ENCODE data around the gene CDK2AP2.
"Not testable (repeated sequence)": the region's sequence is repeated elsewhere in the genome, so short reads cannot be mapped to it uniquely, and the experiment has no call there.

CDK2AP2 gene

DNA sequence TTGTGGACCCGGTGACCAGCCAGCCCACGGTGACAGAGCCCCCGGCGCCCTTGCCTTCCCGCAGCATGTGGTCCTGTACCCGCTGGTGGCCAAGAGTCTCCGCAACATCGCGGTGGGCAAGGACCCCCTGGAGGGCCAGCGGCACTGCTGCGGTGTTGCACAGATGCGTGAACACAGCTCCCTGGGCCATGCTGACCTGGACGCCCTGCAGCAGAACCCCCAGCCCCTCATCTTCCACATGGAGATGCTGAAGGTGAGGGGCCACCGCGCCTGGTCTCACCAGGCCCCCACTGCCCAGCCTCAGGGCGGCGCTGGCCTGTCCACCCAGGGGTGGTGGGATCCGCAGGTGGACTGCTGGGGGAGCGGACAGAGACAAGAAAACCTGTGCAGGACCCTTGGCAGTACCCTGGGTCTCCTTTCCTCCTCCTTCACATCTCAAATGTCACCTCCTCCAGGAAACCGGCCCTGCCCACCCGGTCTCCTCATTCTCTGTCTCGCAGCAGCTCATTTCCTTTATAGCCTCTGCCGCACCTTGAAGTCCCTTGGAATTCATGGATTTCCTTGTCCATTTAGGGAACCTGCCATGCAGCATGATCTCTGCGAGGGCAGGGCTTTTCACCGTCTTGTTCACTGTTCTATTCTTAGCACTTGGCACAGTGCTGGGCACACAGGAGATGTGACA is 18.6 kb downstream of the CDK2AP2 start:
- no peak for DNase-seq

GRCh38 chr11:67486481-67487195 is 21.3 kb downstream of the CDK2AP2 start:
- DNase-seq, result no peak

- DNase-seq, result not testable (repeated sequence)
Observed at GRCh38 chr11:67485873-67486361, 22.0 kb downstream of the CDK2AP2 start.

- no peak for DNase-seq
Observed at GRCh38 chr11:67484847-67485311, 23.1 kb downstream of the CDK2AP2 start.

GRCh38 chr11:67483831-67484665 is 23.9 kb downstream of the CDK2AP2 start:
- DNase-seq, result no peak

- peak; percentile 85 for DNase-seq
Observed at GRCh38 chr11:67482827-67483798, 24.8 kb downstream of the CDK2AP2 start, which contains the start of gene AIP. Gene AIP, plus strand, starts transcription at chr11:67483026. Its CDS starts 133 bp downstream, at chr11:67483159.

DNA sequence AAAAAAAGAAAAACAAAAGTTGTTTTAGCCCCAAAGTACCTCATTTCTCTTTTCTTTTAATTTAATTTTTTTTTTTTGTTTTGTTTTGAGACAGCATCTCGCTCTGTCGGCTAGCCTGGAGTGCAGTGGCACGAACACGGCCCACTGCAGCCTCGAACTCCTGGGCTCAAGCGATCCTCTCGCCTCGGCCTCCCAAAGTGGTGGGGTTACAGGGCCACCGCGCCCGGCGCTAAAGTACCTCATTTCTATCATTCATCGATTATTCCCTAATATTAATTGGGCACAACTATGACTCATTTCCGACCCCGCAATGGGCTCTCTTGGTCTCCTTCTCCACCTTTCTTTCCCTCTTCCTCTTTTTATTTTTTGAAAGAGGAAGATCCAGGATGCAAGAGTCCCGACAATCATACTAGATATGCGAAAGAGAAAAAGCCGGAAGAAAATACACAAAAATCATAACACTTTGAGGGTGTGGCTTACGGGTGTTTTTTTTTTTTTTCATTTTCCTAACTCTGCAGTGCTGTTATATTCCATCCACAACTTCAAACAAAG is 25.6 kb downstream of the CDK2AP2 start:
- no peak for DNase-seq

- not testable (repeated sequence) for DNase-seq
Observed at GRCh38 chr11:67477344-67478050, 30.5 kb downstream of the CDK2AP2 start.

- not testable (repeated sequence) for DNase-seq
Observed at GRCh38 chr11:67476692-67477091, 31.3 kb downstream of the CDK2AP2 start.

- DNase-seq, result no peak
Observed at GRCh38 chr11:67472882-67473281, 35.1 kb downstream of the CDK2AP2 start.

DNA sequence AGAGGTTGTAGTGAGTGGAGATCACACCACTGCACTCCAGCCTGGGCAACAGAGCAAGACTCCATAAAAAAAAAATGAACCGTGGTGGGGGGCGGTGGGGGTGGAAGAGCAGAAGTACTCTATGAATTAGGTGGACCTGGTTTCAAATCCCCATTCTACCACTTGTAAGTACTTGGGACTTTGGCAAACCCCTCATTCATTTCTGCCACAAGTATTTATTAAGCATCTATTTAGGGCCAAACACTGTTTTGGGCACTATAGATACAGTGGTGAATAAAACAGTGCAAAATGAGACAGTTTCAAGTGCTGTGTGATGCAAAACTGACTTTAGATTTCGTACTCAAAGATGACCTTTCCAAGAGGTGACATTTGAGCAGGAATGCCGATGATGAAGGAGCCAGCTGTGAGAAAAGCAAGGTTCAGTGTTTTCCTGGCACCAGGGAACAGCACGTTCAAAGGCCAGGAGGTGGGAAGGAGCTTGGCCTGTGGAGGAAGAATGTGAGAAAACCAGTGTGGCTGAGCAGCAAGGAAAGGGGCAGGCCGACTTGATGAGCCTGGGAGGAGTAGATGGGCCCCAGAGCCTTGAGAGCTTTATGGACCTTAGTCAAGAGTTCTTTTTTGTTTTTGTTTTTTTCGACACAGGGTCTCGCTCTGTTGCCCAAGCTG is 37.5 kb downstream of the CDK2AP2 start:
- no peak for DNase-seq

GRCh38 chr11:67469508-67469811 is 38.5 kb downstream of the CDK2AP2 start:
- DNase-seq, result no peak

GRCh38 chr11:67468759-67469507 is 39.0 kb downstream of the CDK2AP2 start, which contains the start of gene TMEM134:
Gene TMEM134, minus strand, starts transcription at chr11:67469251. Its CDS starts 59 bp downstream, at chr11:67469192.
- DNase-seq, result peak; percentile 39

DNA sequence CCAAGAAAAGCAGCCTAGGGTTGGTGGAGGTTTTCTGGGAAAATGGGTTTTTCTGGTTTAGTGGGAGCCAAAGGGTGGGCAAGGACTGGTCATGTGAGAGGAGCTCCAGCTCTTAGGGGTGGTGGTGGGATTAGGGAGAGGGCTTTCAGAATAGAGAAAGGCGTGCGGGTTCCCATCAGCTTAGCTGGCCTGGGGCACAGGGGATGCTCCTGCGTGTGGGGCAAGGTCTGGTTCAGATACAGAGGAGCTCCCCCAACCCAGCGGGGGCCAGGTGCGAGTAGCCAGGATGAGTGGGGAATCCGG is 39.6 kb downstream of the CDK2AP2 start:
- no peak for DNase-seq

DNA sequence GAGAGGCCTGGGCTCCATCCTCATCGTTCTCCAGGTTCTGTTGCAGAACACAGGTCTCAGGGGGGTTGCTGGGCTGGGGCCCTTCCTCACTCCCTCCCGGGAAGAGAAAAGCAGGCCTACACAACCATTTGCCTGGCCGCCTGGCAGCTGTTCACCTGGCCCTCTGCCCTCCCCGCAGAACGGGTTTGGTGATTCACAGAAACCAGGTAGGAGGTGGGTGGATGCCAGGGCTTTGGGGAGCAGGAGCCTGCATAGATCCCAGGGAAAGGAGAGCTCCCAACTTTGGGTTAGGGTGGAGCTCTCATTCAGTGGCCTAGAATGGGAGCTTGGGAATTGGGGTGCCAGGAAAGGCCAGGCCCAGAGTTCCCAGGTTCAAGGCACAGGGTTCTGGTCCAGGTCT is 39.9 kb downstream of the CDK2AP2 start:
- no peak for DNase-seq

DNA sequence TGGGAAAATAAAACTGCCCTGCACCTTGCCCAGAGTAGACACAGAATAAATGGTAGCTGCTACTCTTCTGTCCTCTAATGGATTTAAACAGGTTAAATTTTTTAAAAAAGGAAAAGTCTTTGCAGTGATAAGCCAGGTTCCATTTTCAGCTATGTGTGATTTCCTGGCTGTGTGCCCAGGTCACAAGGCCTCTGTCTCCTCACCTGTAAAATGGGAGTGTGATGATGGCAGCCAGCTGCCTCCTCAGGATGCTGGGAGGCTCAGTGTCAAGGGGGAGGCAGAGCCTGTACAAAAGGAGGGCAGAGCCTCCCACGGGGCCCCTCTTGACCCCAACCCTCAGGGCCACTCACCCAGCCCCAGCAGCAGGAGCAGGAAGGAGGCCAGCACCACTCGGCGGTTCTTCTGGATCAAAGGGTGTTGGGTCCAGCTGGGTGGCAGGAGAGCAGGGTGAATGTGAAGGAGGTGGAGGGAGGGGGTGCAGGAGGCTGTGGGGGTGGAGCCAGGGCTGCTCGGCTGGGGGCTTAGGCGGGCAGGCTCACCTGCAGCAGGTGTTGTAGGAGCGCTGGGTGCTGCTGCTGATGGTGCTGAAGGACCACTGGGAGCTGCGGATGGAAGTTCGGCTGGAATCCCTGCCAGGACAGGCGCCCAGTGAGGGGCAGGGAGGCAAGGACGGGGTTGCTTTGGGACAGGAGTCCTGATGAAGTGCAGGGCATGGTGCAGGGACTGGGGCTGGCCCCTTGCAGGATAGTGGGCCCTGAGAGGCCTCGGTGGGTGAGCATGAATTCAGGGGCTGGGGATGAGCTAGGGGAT is 40.8 kb downstream of the CDK2AP2 start:
- no peak for DNase-seq

DNA sequence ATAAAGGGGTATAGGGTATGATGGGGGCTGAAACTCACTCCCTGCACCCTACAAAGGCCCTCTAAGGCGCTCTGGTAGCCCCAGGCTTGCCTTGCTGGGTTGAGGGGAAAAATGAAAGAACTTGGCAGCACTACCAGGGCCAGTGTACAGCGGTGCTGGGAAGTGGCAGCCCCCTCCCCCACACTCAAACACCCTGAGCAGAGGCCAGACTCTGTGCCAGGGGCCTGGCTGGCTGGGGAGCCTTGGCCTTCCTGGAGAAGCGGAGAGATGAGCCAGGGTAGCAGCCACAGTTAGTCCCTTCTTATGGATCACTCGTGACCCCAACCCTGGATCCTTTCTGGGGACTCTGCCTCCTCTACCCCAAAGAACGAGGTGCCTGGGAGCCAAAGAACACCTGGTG is 41.6 kb downstream of the CDK2AP2 start:
- DNase-seq, result no peak

DNA sequence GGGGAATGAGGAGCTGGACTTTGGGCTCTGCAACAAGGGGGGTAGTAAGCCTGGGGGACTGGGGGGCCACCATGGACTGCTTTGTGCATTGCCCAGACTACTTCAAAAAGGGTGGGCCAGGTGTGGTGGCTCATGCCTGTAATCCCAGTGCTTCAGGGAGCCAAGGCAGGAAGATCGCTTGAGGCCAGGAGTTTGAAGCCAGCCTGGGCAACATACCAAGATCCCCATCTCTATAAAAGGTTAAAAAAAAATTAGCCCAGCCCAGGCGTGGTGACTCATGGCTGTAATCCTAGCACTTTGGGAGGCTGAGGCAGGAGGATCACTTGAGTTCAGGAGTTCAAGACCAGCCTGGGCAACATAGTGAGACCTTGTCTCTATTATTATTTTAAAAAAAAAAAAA is 42.4 kb downstream of the CDK2AP2 start:
- DNase-seq, result not testable (repeated sequence)

GRCh38 chr11:67465189-67465510 is 42.8 kb downstream of the CDK2AP2 start:
- DNase-seq, result no peak
